ENCODE measurements around the gene GRB7. TPM values are rescaled to one million over a fixed set of nuclear protein-coding genes. Genes with fewer than 3 reads are reported as not detected.

GRB7 gene
- total RNA-seq, 1 donor from 2014 or later = not detected

GRCh38 chr17:39772987-39773934 is 35.5 kb downstream of the GRB7 start:
- peaks cover 54% of the 10 kb centered on the region for H3K27me3 Mint-ChIP-seq (ENCODE audit: low read depth)
- no peaks in the 10 kb centered on the region for H3K9me3 Mint-ChIP-seq
- no peak for DNase-seq (ENCODE audit: low read depth, low spot score)
- H3K4me1 Mint-ChIP-seq = peaks cover 4% of the 10 kb centered on the region
- H3K4me3 Mint-ChIP-seq = no peak overlapping the region
- no peak overlapping the region for H3K27ac Mint-ChIP-seq (ENCODE audit: unreplicated experiment)
- no peak for TF ChIP-seq CTCF (conservative IDR thresholded peaks at IDR 0.05)
- no peaks in the 10 kb centered on the region for H3K36me3 Mint-ChIP-seq (ENCODE audit: low read depth)

- no peak for TF ChIP-seq CTCF (conservative IDR thresholded peaks at IDR 0.05)
- Mint-ChIP-seq H3K4me3 (no peak overlapping the region), H3K4me1 (peaks cover 4% of the 10 kb centered on the region), H3K9me3 (no peaks in the 10 kb centered on the region), H3K36me3 (ENCODE audit: low read depth) (no peaks in the 10 kb centered on the region), H3K27me3 (ENCODE audit: low read depth) (peaks cover 53% of the 10 kb centered on the region), H3K27ac (ENCODE audit: unreplicated experiment) (no peak overlapping the region)
- no peak for DNase-seq (ENCODE audit: low read depth, low spot score)
Measured at GRCh38 chr17:39774047-39774446, 36.3 kb downstream of the GRB7 start.

GRCh38 chr17:39775031-39775430 is 37.3 kb downstream of the GRB7 start:
- no peak overlapping the region for H3K27ac Mint-ChIP-seq (ENCODE audit: unreplicated experiment)
- no peak for TF ChIP-seq CTCF (conservative IDR thresholded peaks at IDR 0.05)
- H3K36me3 Mint-ChIP-seq (ENCODE audit: low read depth) = no peaks in the 10 kb centered on the region
- no peaks in the 10 kb centered on the region for H3K9me3 Mint-ChIP-seq
- peaks cover 56% of the 10 kb centered on the region for H3K27me3 Mint-ChIP-seq (ENCODE audit: low read depth)
- peaks cover 4% of the 10 kb centered on the region for H3K4me1 Mint-ChIP-seq
- DNase-seq (ENCODE audit: low read depth, low spot score) = no peak
- H3K4me3 Mint-ChIP-seq = no peak overlapping the region

GRCh38 chr17:39776252-39776651 is 38.5 kb downstream of the GRB7 start:
- peaks cover 4% of the 10 kb centered on the region for H3K4me1 Mint-ChIP-seq

More at GRCh38 chr17:39776252-39776651, 38.5 kb downstream of the GRB7 start:
- Mint-ChIP-seq H3K36me3 (ENCODE audit: low read depth) (no peaks in the 10 kb centered on the region), H3K27me3 (ENCODE audit: low read depth) (peaks cover 60% of the 10 kb centered on the region), H3K27ac (ENCODE audit: unreplicated experiment) (no peak overlapping the region), H3K9me3 (no peaks in the 10 kb centered on the region), H3K4me3 (no peak overlapping the region)
- no peak for TF ChIP-seq CTCF (conservative IDR thresholded peaks at IDR 0.05)
- no peak for DNase-seq (ENCODE audit: low read depth, low spot score)
